AML-193 (cell line): Measurements from ENCODE around the gene GSC.
"Not testable (repeated sequence)": the region's sequence is repeated elsewhere in the genome, so short reads cannot be mapped to it uniquely, and the experiment has no call there.

Source experiments
- DNase-seq, 2 experiments: peaks; one replicate each; lab custom pipeline; 2025; lab: John Stamatoyannopoulos, UW

GSC gene

DNA sequence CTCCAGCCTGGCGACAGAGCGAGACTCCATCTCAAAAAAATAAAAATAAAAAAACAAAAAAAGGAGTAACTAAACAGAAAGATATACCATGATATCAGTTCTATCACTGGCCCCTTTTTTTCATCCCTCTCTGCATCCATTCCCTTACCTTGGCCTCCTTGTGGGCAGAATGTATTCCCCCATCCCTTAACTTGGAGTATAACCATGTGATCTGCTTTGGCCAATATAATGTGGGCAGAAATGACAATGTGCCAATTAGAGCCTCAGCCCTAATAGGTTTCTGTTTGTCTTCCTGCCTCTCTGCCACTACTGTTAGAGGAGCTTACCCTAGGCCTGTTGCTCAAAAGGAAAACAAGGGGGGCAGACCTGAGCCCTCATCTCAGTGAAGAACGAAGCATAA lies 23.8 kb downstream of the GSC start:
- no peak for DNase-seq

GRCh38 chr14:94738751-94739150 lies 31.2 kb downstream of the GSC start:
- no peak for DNase-seq

GRCh38 chr14:94738097-94738496 lies 31.8 kb downstream of the GSC start:
- DNase-seq = no peak

DNA sequence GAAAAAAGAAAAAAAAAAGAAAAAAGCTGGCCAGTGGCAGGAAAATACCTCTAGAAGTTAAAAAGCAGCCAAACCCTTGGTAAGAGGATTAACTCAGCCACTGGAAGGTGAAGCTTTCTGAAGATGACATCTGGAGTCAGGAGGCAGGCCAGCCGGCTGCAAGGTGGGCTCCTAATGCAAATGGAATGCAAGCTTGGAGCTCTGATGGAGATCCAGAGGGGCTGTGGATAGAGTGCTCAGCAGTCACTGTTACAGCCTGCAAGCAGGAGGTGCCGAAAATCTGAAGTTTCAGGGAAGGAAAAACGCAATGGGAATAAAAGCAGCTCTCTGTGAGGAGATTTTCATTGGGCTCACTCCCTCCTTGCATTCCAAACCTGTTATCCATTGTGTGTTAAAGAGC lies 41.0 kb downstream of the GSC start:
- no peak for DNase-seq

DNA sequence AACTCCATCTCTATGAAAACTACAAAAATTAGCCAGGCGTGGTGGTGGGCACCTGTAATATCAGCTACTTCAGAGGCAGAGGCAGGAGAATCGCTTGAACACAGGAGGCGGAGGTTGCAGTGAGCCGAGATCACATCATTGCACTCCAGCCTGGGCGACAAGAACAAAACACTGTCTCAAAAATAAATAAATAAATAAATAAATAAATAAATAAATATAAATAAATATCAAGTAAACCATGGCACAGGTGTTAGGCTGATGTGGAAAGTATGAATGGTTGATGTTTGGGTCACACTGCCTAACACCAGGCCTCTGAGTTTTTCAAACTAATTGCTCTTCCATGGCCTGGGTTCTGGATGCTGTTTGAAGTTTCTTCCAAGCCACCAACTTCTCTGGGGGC lies 41.5 kb downstream of the GSC start:
- DNase-seq = not testable (repeated sequence)

GRCh38 chr14:94726649-94727048 lies 43.3 kb downstream of the GSC start:
- not testable (repeated sequence) for DNase-seq

- DNase-seq = no peak
Measured at GRCh38 chr14:94724993-94725392, 44.9 kb downstream of the GSC start.

GRCh38 chr14:94722397-94722796 lies 47.5 kb downstream of the GSC start:
- no peak for DNase-seq
